ENCODE results near the gene COQ10B. TPM values are rescaled to one million over a fixed set of nuclear protein-coding genes. Genes with fewer than 3 reads are reported as not detected.
"Not testable (repeated sequence)": the region's sequence is repeated elsewhere in the genome, so short reads cannot be mapped to it uniquely, and the experiment has no call there.

COQ10B gene
- total RNA-seq: 20.1 TPM in 2 replicates

GRCh38 chr2:197453123-197453913 is at the start of gene COQ10B:
Gene COQ10B, plus strand, starts transcription at chr2:197453552. Its CDS starts 9 bp downstream, at chr2:197453561.
- H3K27me3 Mint-ChIP-seq: no peaks in the 10 kb centered on the region
- peaks cover 7% of the 10 kb centered on the region for H3K36me3 Mint-ChIP-seq (ENCODE audit: low read depth)
- H3K27ac Mint-ChIP-seq: peak within 1 kb of the TSS; percentile 100
- peak; percentile 100 for DNase-seq
- intact Hi-C loops (cut with micrococcal nuclease): loop anchor here (1.0 kb wide), 6 partner anchors 18 to 527 kb away; partner anchors contain the start of genes HSPE1, MARS2, MOB4 and PGAP1
- H3K4me1 Mint-ChIP-seq: peaks cover 26% of the 10 kb centered on the region
- H3K4me3 Mint-ChIP-seq: peak within 1 kb of the TSS; percentile 100
- H3K9me3 Mint-ChIP-seq: no peaks in the 10 kb centered on the region

- H3K4me1 Mint-ChIP-seq: no peaks in the 10 kb centered on the region
- no peak overlapping the region for H3K4me3 Mint-ChIP-seq
- DNase-seq: no peak
- H3K9me3 Mint-ChIP-seq: no peaks in the 10 kb centered on the region
- no peaks in the 10 kb centered on the region for H3K27me3 Mint-ChIP-seq
- intact Hi-C loops (cut with micrococcal nuclease): no loop called here
- no peak overlapping the region for H3K27ac Mint-ChIP-seq
- H3K36me3 Mint-ChIP-seq (ENCODE audit: low read depth): peaks cover 57% of the 10 kb centered on the region
Observed at GRCh38 chr2:197405582-197405981, 47.8 kb upstream of the COQ10B start.

DNA sequence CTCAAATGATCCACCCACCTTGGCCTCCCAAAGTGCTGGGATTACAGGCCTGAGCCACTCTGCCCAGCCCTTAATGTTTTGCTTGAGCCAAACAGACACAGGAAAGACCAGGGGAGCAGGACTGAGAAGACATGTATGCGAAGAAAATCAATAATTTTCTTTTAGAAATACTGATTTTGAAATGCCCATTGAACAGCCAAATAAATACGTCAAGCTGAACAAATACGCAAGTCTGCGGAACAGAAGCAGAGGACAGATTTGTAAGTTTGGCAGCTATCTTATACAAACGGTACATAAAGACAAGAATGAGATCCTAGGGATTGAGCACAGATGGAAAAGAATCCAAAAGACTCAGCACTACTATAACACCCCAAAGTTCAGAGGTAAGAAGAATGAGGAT is 39.3 kb upstream of the COQ10B start:
- Mint-ChIP-seq H3K36me3 (ENCODE audit: low read depth) (peaks cover 56% of the 10 kb centered on the region), H3K4me1 (peaks cover 2% of the 10 kb centered on the region), H3K4me3 (no peak overlapping the region), H3K27me3 (no peaks in the 10 kb centered on the region), H3K9me3 (no peaks in the 10 kb centered on the region), H3K27ac (no peak overlapping the region)
- intact Hi-C loops (cut with micrococcal nuclease): loop anchor here (10.0 kb wide), 1 partner anchor 881 kb away; no protein-coding TSS in a partner anchor
- DNase-seq: no peak

DNA sequence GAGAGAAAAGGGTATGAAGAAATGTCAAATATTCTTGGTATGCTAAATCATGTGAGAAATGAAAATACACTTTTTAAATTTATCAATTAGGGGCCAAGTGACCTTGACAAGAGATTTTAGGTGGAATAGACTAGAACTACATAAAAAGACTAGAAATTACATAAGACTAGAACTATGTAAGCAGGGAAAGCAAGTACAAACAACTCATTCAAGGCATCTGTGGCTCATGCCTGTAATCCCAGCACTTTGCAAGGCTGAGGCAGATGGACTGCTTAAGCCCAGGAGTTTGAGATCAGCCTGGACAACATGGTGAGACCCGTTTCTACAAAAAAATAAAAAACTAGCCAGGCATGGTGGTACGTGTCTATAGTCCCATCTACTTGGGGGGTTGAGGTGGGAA is 38.8 kb upstream of the COQ10B start:
- DNase-seq: no peak
- Mint-ChIP-seq H3K4me1 (peaks cover 2% of the 10 kb centered on the region), H3K27me3 (no peaks in the 10 kb centered on the region), H3K27ac (peak overlapping the region; percentile 16), H3K9me3 (no peaks in the 10 kb centered on the region), H3K4me3 (no peak overlapping the region), H3K36me3 (ENCODE audit: low read depth) (peaks cover 57% of the 10 kb centered on the region)
- intact Hi-C loops (cut with micrococcal nuclease): loop anchor here (10.0 kb wide), 1 partner anchor 880 kb away; no protein-coding TSS in a partner anchor

- peaks cover 11% of the 10 kb centered on the region for H3K4me1 Mint-ChIP-seq
- H3K27ac Mint-ChIP-seq: no peak overlapping the region
- H3K27me3 Mint-ChIP-seq: no peaks in the 10 kb centered on the region
- H3K9me3 Mint-ChIP-seq: no peaks in the 10 kb centered on the region
- peak; percentile 43 for DNase-seq
- peaks cover 54% of the 10 kb centered on the region for H3K36me3 Mint-ChIP-seq (ENCODE audit: low read depth)
- intact Hi-C loops (cut with micrococcal nuclease): loop anchor here (10.0 kb wide), 1 partner anchor 879 kb away; no protein-coding TSS in a partner anchor
- H3K4me3 Mint-ChIP-seq: no peak overlapping the region
Observed at GRCh38 chr2:197416268-197416667, 37.1 kb upstream of the COQ10B start.

GRCh38 chr2:197419438-197419837 is 33.9 kb upstream of the COQ10B start:
- no peak overlapping the region for H3K27ac Mint-ChIP-seq
- H3K4me3 Mint-ChIP-seq: no peak overlapping the region
- H3K9me3 Mint-ChIP-seq: no peaks in the 10 kb centered on the region
- H3K4me1 Mint-ChIP-seq: peaks cover 21% of the 10 kb centered on the region
- intact Hi-C loops (cut with micrococcal nuclease): loop anchor here (10.0 kb wide), 1 partner anchor 875 kb away; no protein-coding TSS in a partner anchor
- peaks cover 50% of the 10 kb centered on the region for H3K36me3 Mint-ChIP-seq (ENCODE audit: low read depth)
- H3K27me3 Mint-ChIP-seq: no peaks in the 10 kb centered on the region
- no peak for DNase-seq

DNA sequence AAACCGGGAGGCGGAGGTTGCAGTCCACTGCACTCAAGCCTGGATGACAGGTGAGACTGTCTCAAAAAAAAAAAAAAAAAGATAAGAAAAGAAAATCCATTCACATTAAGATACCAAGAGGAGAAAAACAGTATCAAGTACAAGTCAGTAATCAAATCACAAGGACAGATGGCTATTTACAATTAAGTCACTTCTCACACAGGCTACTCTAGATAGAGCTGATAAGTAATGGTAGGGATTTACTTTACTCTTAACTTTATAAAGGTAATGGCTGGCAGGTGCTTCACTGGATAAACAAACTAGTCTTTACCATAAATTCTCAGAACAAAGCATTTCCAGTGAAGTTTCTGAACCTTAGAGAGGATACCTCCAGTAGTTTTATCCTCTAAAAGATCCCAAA is 30.0 kb upstream of the COQ10B start:
- intact Hi-C loops (cut with micrococcal nuclease): loop anchor here (1.0 kb wide), 1 partner anchor 9 kb away; no protein-coding TSS in a partner anchor
- DNase-seq: no peak
- H3K9me3 Mint-ChIP-seq: no peaks in the 10 kb centered on the region
- H3K4me3 Mint-ChIP-seq: no peak overlapping the region
- H3K27me3 Mint-ChIP-seq: no peaks in the 10 kb centered on the region
- H3K4me1 Mint-ChIP-seq: peaks cover 40% of the 10 kb centered on the region
- H3K36me3 Mint-ChIP-seq (ENCODE audit: low read depth): peaks cover 31% of the 10 kb centered on the region
- H3K27ac Mint-ChIP-seq: no peak overlapping the region

DNA sequence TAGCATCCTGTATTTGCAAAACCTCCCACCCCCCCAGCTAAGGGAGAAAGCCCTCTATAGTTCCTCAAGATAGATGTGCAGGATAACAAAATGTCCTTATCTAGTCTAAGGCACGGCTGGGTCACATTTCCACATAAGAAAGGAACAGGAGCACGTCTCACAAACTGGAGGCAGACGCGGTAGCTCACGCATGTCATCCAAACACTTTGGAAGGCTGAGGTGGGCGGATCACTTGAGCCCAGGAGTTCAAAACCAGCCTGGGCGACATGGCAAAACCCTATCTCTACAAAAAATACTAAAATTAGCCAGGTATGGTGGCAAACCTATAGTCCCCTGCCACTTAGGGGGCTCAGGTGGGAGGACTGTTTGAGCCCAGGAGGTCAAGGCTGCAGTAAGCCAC is 27.8 kb upstream of the COQ10B start:
- Mint-ChIP-seq H3K36me3 (ENCODE audit: low read depth) (peaks cover 32% of the 10 kb centered on the region), H3K27ac (peak overlapping the region; percentile 27), H3K9me3 (no peaks in the 10 kb centered on the region), H3K27me3 (no peaks in the 10 kb centered on the region), H3K4me1 (peaks cover 54% of the 10 kb centered on the region), H3K4me3 (peak overlapping the region; percentile 6)
- DNase-seq: no peak
- intact Hi-C loops (cut with micrococcal nuclease): no loop called here

DNA sequence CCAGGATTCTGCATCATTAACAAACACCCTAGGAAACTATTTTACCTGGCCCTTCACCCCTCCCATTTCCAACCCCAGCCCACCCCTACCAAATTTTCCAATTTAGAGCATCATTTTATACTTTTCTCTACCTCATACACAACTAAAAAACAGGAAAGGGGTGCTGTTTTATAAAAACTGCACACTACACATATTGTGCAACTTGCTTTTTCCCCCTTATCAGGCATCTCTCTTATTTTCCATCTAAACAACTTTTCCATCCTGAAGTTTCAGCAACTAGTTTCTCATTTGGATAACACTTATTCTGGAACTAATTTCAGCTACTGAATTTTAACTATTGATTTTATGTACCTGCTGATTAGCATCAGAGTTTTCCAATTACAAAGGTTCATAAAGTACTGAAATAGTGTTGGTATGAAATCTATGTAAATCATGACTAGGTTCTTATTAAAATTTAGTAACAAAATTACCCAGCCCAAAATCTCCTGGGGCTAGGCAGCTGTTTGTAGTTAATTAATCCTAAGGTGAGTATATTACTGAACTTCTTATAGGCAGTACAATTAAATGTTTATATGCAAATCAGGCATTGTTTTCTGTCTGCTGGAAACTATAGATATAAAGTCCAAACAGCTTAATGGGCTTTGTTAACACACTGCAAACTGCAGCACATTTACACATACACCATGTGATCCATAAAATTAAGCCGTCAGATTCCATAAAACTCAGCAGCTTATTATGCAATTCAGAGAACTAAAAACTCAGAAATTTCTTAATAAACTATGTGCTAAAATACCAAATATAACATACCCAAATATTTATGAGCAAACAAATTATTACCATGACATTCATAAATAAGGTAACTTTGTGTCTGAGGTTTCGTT is 26.4 kb upstream of the COQ10B start:
- peaks cover 30% of the 10 kb centered on the region for H3K36me3 Mint-ChIP-seq (ENCODE audit: low read depth)
- intact Hi-C loops (cut with micrococcal nuclease): no loop called here
- H3K4me3 Mint-ChIP-seq: peak overlapping the region; percentile 9
- H3K4me1 Mint-ChIP-seq: peaks cover 59% of the 10 kb centered on the region
- H3K27ac Mint-ChIP-seq: peak overlapping the region; percentile 59
- no peak for DNase-seq
- no peaks in the 10 kb centered on the region for H3K9me3 Mint-ChIP-seq
- no peaks in the 10 kb centered on the region for H3K27me3 Mint-ChIP-seq

- H3K36me3 Mint-ChIP-seq (ENCODE audit: low read depth): peaks cover 28% of the 10 kb centered on the region
Observed at GRCh38 chr2:197427986-197428385, 25.4 kb upstream of the COQ10B start.

GRCh38 chr2:197431858-197432257 is 21.5 kb upstream of the COQ10B start:
- peak overlapping the region; percentile 84 for H3K4me3 Mint-ChIP-seq
- peak overlapping the region; percentile 46 for H3K27ac Mint-ChIP-seq
- peaks cover 26% of the 10 kb centered on the region for H3K36me3 Mint-ChIP-seq (ENCODE audit: low read depth)
- no peaks in the 10 kb centered on the region for H3K9me3 Mint-ChIP-seq
- H3K4me1 Mint-ChIP-seq: peaks cover 64% of the 10 kb centered on the region
- no peak for DNase-seq
- intact Hi-C loops (cut with micrococcal nuclease): loop anchor here (1.0 to 10.0 kb wide), 5 partner anchors 9 to 507 kb away; partner anchors contain the start of gene PGAP1
- H3K27me3 Mint-ChIP-seq: peaks cover 2% of the 10 kb centered on the region

More at GRCh38 chr2:197427986-197428385, 25.4 kb upstream of the COQ10B start:
- Mint-ChIP-seq H3K27me3 (no peaks in the 10 kb centered on the region), H3K4me1 (peaks cover 67% of the 10 kb centered on the region), H3K27ac (no peak overlapping the region), H3K4me3 (no peak overlapping the region), H3K9me3 (no peaks in the 10 kb centered on the region)
- intact Hi-C loops (cut with micrococcal nuclease): no loop called here
- DNase-seq: no peak

GRCh38 chr2:197432527-197432926 is 20.8 kb upstream of the COQ10B start:
- not testable (repeated sequence) for DNase-seq, H3K27me3 Mint-ChIP-seq, H3K9me3 Mint-ChIP-seq
- Mint-ChIP-seq H3K4me3 (peak overlapping the region; percentile 84), H3K27ac (peak overlapping the region; percentile 46), H3K4me1 (peaks cover 60% of the 10 kb centered on the region), H3K36me3 (ENCODE audit: low read depth) (peaks cover 25% of the 10 kb centered on the region)
- intact Hi-C loops (cut with micrococcal nuclease): loop anchor here (1.0 to 10.0 kb wide), 5 partner anchors 9 to 508 kb away; partner anchors contain the start of gene PGAP1

- Mint-ChIP-seq H3K27ac (peak overlapping the region; percentile 100), H3K4me3 (peak overlapping the region; percentile 84), H3K36me3 (ENCODE audit: low read depth) (peaks cover 22% of the 10 kb centered on the region), H3K9me3 (no peaks in the 10 kb centered on the region), H3K27me3 (peaks cover 2% of the 10 kb centered on the region), H3K4me1 (peaks cover 52% of the 10 kb centered on the region)
- intact Hi-C loops (cut with micrococcal nuclease): loop anchor here (2.0 to 10.0 kb wide), 5 partner anchors 127 to 509 kb away; partner anchors contain the start of genes MARS2 and PGAP1
- no peak for DNase-seq
Observed at GRCh38 chr2:197433780-197434438, 19.4 kb upstream of the COQ10B start.

Data from activated CD4-positive, alpha-beta T cell treated with anti-CD3 and anti-CD28 coated beads, Interleukin-2, amount 10 ng/mL, durations not matched to agents 24 days and 14 days (primary cell).